ENCODE measurements around the gene CAPN2. TPM values are rescaled to one million over a fixed set of nuclear protein-coding genes. Genes with fewer than 3 reads are reported as not detected.

The CAPN2 gene
- total RNA-seq (2022) (513 and 622 TPM in 2 replicates), Bru-seq, nascent RNA (percentile 98 among the genes with signal in this experiment), BruChase-seq, experiment 1, labeled RNA remaining after a 6-hour chase (percentile 97 among the genes with signal in this experiment), BruChase-seq, experiment 2, labeled RNA remaining after a 2-hour chase (percentile 95 among the genes with signal in this experiment)
- long read RNA-seq, full-length matches to known transcripts, result 7 of 121 reads
- long read RNA-seq, partial matches to known transcripts, result 18 of 121 reads
- long read RNA-seq, other reads (novel, unspliced or antisense), result 96 of 121 reads

DNA sequence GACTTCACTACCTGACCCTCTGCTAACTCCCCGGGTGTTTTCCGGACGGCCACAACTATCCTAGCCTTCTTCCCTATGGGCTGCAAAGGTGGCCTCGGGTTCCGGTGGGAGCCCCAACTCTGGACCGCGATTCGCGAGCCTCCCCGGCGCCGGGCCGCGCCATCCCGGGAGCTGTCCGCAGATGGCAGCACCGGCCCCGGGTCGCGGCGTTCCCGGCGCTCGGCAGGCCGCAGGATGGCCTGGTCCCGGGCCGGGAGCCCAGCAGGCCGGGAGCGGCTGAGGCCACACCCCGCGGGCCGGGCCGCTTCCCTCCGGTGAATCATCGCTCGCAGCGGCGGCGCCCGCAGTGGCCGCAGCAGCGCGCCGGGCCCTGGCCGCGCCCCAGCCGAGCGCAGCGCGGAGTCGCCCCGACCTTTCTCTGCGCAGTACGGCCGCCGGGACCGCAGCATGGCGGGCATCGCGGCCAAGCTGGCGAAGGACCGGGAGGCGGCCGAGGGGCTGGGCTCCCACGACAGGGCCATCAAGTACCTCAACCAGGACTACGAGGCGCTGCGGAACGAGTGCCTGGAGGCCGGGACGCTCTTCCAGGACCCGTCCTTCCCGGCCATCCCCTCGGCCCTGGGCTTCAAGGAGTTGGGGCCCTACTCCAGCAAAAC lies at the start of gene CAPN2:
Gene CAPN2 (plus strand): TSS at position 346 of the 656 bp plus-strand sequence. CDS start 102 bp downstream, at position 448.
- peak; percentile 94 for DNase-seq (ENCODE audit: unreplicated experiment)
- Mint-ChIP-seq H3K27me3 (ENCODE audit: insufficient read depth, unreplicated experiment) (no peaks in the 10 kb centered on the region), H3K4me3 (ENCODE audit: unreplicated experiment) (peak within 1 kb of the TSS; percentile 77), H3K36me3 (ENCODE audit: insufficient read depth, unreplicated experiment) (peaks cover 20% of the 10 kb centered on the region), H3K4me1 (ENCODE audit: insufficient read depth, unreplicated experiment) (peaks cover 61% of the 10 kb centered on the region), H3K27ac (ENCODE audit: low read depth, unreplicated experiment) (peak within 1 kb of the TSS; percentile 88), H3K9me3 (ENCODE audit: unreplicated experiment) (no peaks in the 10 kb centered on the region)
- no TSS peak for BruUV-seq (replicated peaks)
- TF ChIP-seq, protein P1, sequence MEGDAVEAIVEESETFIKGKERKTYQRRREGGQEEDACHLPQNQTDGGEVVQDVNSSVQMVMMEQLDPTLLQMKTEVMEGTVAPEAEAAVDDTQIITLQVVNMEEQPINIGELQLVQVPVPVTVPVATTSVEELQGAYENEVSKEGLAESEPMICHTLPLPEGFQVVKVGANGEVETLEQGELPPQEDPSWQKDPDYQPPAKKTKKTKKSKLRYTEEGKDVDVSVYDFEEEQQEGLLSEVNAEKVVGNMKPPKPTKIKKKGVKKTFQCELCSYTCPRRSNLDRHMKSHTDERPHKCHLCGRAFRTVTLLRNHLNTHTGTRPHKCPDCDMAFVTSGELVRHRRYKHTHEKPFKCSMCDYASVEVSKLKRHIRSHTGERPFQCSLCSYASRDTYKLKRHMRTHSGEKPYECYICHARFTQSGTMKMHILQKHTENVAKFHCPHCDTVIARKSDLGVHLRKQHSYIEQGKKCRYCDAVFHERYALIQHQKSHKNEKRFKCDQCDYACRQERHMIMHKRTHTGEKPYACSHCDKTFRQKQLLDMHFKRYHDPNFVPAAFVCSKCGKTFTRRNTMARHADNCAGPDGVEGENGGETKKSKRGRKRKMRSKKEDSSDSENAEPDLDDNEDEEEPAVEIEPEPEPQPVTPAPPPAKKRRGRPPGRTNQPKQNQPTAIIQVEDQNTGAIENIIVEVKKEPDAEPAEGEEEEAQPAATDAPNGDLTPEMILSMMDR (IDR thresholded peaks at IDR 0.05; ENCODE audit: unreplicated experiment), result peak; percentile 98
- intact Hi-C loops (cut with micrococcal nuclease), result loop anchor here (1.0 to 2.0 kb wide), 2 partner anchors 14 to 134 kb away; no protein-coding TSS in a partner anchor
- CTCF ChIA-PET, result interaction anchor here (0.5 to 4.9 kb wide), 31 partner anchors 9 to 1294 kb away, joined by 3 to 64 read pairs (median 5); no protein-coding TSS in a partner anchor
- POLR2A ChIA-PET, result interaction anchor here (0.7 to 5.2 kb wide), 25 partner anchors 8 to 1001 kb away, joined by 3 to 105 read pairs (median 5); partner anchors contain the start of genes TP53BP2 and WDR26

DNA sequence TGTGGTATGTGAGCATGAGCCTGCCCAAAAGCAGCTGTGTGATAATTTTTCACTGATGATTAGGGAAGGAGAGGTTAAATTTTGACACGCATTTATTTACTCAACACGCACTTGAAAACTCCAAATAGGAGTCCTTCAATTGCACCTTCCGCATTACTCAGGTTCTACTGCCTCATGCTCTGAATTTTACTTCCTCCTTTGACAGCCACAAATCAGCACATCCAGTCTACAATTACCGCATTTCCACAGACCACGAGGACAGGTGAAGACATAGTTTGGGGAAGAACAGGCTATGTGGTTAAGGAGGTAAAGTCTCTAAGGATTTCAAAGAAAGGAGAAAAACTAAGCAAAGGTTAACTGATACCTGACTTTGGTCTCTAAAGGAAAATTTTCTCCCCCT lies 49.4 kb upstream of the CAPN2 start:
- Mint-ChIP-seq H3K27me3 (ENCODE audit: insufficient read depth, unreplicated experiment) (no peaks in the 10 kb centered on the region), H3K4me3 (ENCODE audit: unreplicated experiment) (no peak overlapping the region), H3K36me3 (ENCODE audit: insufficient read depth, unreplicated experiment) (peaks cover 6% of the 10 kb centered on the region), H3K9me3 (ENCODE audit: unreplicated experiment) (no peaks in the 10 kb centered on the region), H3K27ac (ENCODE audit: low read depth, unreplicated experiment) (no peak overlapping the region), H3K4me1 (ENCODE audit: insufficient read depth, unreplicated experiment) (peaks cover 22% of the 10 kb centered on the region)
- DNase-seq (ENCODE audit: unreplicated experiment), result no peak
- TF ChIP-seq, protein P1 (IDR thresholded peaks at IDR 0.05; ENCODE audit: unreplicated experiment), result no peak
- ChIA-PET POLR2A (no interaction called here), CTCF (interaction anchor here (0.7 to 4.8 kb wide), 4 partner anchors 10 to 926 kb away, joined by 4 to 33 read pairs (median 10); partner anchors contain the start of gene FAM177B)
- BruUV-seq (replicated peaks), result no TSS peak
- intact Hi-C loops (cut with micrococcal nuclease), result no loop called here

GRCh38 chr1:223664106-223664505 lies 48.2 kb upstream of the CAPN2 start:
- TF ChIP-seq, protein P1 (IDR thresholded peaks at IDR 0.05; ENCODE audit: unreplicated experiment), result no peak
- CTCF ChIA-PET, result interaction anchor here (0.6 to 4.8 kb wide), 10 partner anchors 8 to 874 kb away, joined by 3 to 33 read pairs (median 3); no protein-coding TSS in a partner anchor
- no TSS peak for BruUV-seq (replicated peaks)
- peaks cover 6% of the 10 kb centered on the region for H3K36me3 Mint-ChIP-seq (ENCODE audit: insufficient read depth, unreplicated experiment)
- H3K27ac Mint-ChIP-seq (ENCODE audit: low read depth, unreplicated experiment), result no peak overlapping the region
- H3K4me3 Mint-ChIP-seq (ENCODE audit: unreplicated experiment), result no peak overlapping the region
- H3K4me1 Mint-ChIP-seq (ENCODE audit: insufficient read depth, unreplicated experiment), result peaks cover 26% of the 10 kb centered on the region
- intact Hi-C loops (cut with micrococcal nuclease), result no loop called here
- H3K27me3 Mint-ChIP-seq (ENCODE audit: insufficient read depth, unreplicated experiment), result no peaks in the 10 kb centered on the region
- H3K9me3 Mint-ChIP-seq (ENCODE audit: unreplicated experiment), result no peaks in the 10 kb centered on the region
- POLR2A ChIA-PET, result interaction anchor here (1.2 kb wide), 1 partner anchor 31 kb away, joined by 3 read pairs; no protein-coding TSS in a partner anchor
- no peak for DNase-seq (ENCODE audit: unreplicated experiment)
